WTC11 (cell line): ENCODE measurements around the gene PLIN3. TPM values are rescaled to one million over a fixed set of nuclear protein-coding genes. Genes with fewer than 3 reads are reported as not detected.

Source experiments
- ATAC-seq: fragments of 200-7000 bp; cut with Tn5 transposase; 2 replicates; pipeline ENCODE4 v1.10.0; 2021; ENCODE audit warnings: mild to moderate bottlenecking, moderate library complexity
- CTCF ChIA-PET: fragments of 300-600 bp; sonication (Branson Sonifier 250); formaldehyde crosslinking; loops from one replicate; lab custom pipeline; 2021; ENCODE audit warnings: antibody characterized with exemption; lab: Charles Lee
- POLR2A ChIA-PET: fragments of 350-600 bp; sonication (Branson Sonifier 250); formaldehyde crosslinking; loops from one replicate; lab custom pipeline; 2021; ENCODE audit warnings: antibody characterized with exemption; lab: Charles Lee
- DNase-seq: peaks from one replicate; pipeline ENCODE4 v3.0.0; 2021; ENCODE audit warnings: low spot score
- H3K27ac Mint-ChIP-seq: 2 replicates; pipeline ENCODE4 v1.8.0; 2021; ENCODE audit warnings: mixed read lengths
- H3K27me3 Mint-ChIP-seq: 2 replicates; pipeline ENCODE4 v1.8.0; 2021; ENCODE audit warnings: low read depth, mild to moderate bottlenecking, moderate library complexity, mixed read lengths
- H3K36me3 Mint-ChIP-seq: 2 replicates; pipeline ENCODE4 v1.8.0; 2021; ENCODE audit warnings: mixed read lengths
- H3K4me1 Mint-ChIP-seq: 2 replicates; pipeline ENCODE4 v1.8.0; 2022; ENCODE audit warnings: mixed read lengths
- H3K4me3 Mint-ChIP-seq: 2 replicates; pipeline ENCODE4 v1.8.0; 2021; ENCODE audit warnings: mild to moderate bottlenecking, moderate library complexity, mixed read lengths
- H3K9me3 Mint-ChIP-seq: 2 replicates; pipeline ENCODE4 v1.8.0; 2021; ENCODE audit warnings: mixed read lengths
- ATF3 ChIP-seq: sonication (generic); formaldehyde crosslinking; conservative IDR thresholded peaks from 2 replicates; pipeline ENCODE4 v1.8.1; 2022; ENCODE audit warnings: mild to moderate bottlenecking, missing genetic modification reagents
- CBFB ChIP-seq: sonication (generic); formaldehyde crosslinking; IDR thresholded peaks from 2 replicates; pipeline ENCODE4 v1.8.1; 2022; ENCODE audit warnings: mild to moderate bottlenecking, low read depth, missing genetic modification reagents
- CREB1 ChIP-seq: sonication (generic); formaldehyde crosslinking; IDR thresholded peaks from 2 replicates; pipeline ENCODE4 v1.8.0; 2023; ENCODE audit warnings: mild to moderate bottlenecking, missing genetic modification reagents
- E2F5 ChIP-seq: sonication (generic); formaldehyde crosslinking; IDR thresholded peaks from 2 replicates; pipeline ENCODE4 v1.8.1; 2022; ENCODE audit warnings: mild to moderate bottlenecking, moderate library complexity, missing genetic modification reagents
- ELF4 ChIP-seq: sonication (generic); formaldehyde crosslinking; IDR thresholded peaks from 2 replicates; pipeline ENCODE4 v1.8.1; 2022; ENCODE audit warnings: low read depth, mild to moderate bottlenecking, moderate library complexity, missing genetic modification reagents
- ESRRA ChIP-seq: sonication (generic); formaldehyde crosslinking; IDR thresholded peaks from 2 replicates; pipeline ENCODE4 v1.8.1; 2022; ENCODE audit warnings: mild to moderate bottlenecking, missing genetic modification reagents, borderline replicate concordance
- FOXJ3 ChIP-seq: sonication (generic); formaldehyde crosslinking; IDR thresholded peaks from 2 replicates; pipeline ENCODE4 v1.9.0; 2021; ENCODE audit warnings: missing genetic modification reagents, mild to moderate bottlenecking, borderline replicate concordance
- GRHL2 ChIP-seq: fragments of 250-450 bp; sonication (Bioruptor Pico); IDR thresholded peaks from 2 replicates; pipeline ENCODE4 v1.8.0; 2022; ENCODE audit warnings: mild to moderate bottlenecking, moderate library complexity; ENCODE audit not compliant: insufficient replicate concordance, severe bottlenecking
- MAX ChIP-seq: sonication (generic); formaldehyde crosslinking; IDR thresholded peaks from 2 replicates; pipeline ENCODE4 v1.8.0; 2022; ENCODE audit warnings: mild to moderate bottlenecking, missing genetic modification reagents
- MYBL2 ChIP-seq: sonication (generic); formaldehyde crosslinking; IDR thresholded peaks from 2 replicates; pipeline ENCODE4 v1.8.1; 2023; ENCODE audit warnings: mild to moderate bottlenecking, moderate library complexity, missing genetic modification reagents
- NFYB ChIP-seq: sonication (generic); formaldehyde crosslinking; conservative IDR thresholded peaks from 2 replicates; pipeline ENCODE4 v1.8.0; 2022; ENCODE audit warnings: low read depth, missing genetic modification reagents
- NR1H2 ChIP-seq: sonication (generic); formaldehyde crosslinking; IDR thresholded peaks from 2 replicates; pipeline ENCODE4 v1.9.0; 2021; ENCODE audit warnings: mild to moderate bottlenecking, moderate library complexity, missing genetic modification reagents
- OVOL2 ChIP-seq: fragments of 250-450 bp; sonication (Bioruptor Pico); IDR thresholded peaks from 2 replicates; pipeline ENCODE4 v1.9.0; 2021; ENCODE audit warnings: mild to moderate bottlenecking, borderline replicate concordance
- SMAD3 ChIP-seq: sonication (generic); formaldehyde crosslinking; IDR thresholded peaks from 2 replicates; pipeline ENCODE4 v1.8.0; 2022; ENCODE audit warnings: missing genetic modification reagents, mild to moderate bottlenecking, borderline replicate concordance
- SP1 ChIP-seq: sonication (generic); formaldehyde crosslinking; conservative IDR thresholded peaks from 2 replicates; pipeline ENCODE4 v1.8.1; 2022; ENCODE audit warnings: missing genetic modification reagents
- STAT6 ChIP-seq: sonication (generic); formaldehyde crosslinking; conservative IDR thresholded peaks from 2 replicates; pipeline ENCODE4 v1.8.1; 2023; ENCODE audit warnings: mild to moderate bottlenecking, low read depth, missing genetic modification reagents, moderate library complexity
- TEAD1 ChIP-seq: sonication (generic); formaldehyde crosslinking; IDR thresholded peaks from 2 replicates; pipeline ENCODE4 v1.8.0; 2022; ENCODE audit warnings: mild to moderate bottlenecking, missing genetic modification reagents
- TP53 ChIP-seq: sonication (generic); formaldehyde crosslinking; IDR thresholded peaks from 2 replicates; pipeline ENCODE4 v1.8.1; 2023; ENCODE audit warnings: mild to moderate bottlenecking, missing genetic modification reagents
- ZBTB21 ChIP-seq: sonication (generic); formaldehyde crosslinking; IDR thresholded peaks from 2 replicates; pipeline ENCODE4 v1.8.1; 2023; ENCODE audit warnings: mild to moderate bottlenecking, missing genetic modification reagents, borderline replicate concordance
- ZBTB43 ChIP-seq: sonication (generic); formaldehyde crosslinking; IDR thresholded peaks from 2 replicates; pipeline ENCODE4 v1.8.1; 2023; ENCODE audit warnings: mild to moderate bottlenecking, missing genetic modification reagents
- ZNF121 ChIP-seq: sonication (generic); formaldehyde crosslinking; IDR thresholded peaks from 2 replicates; pipeline ENCODE4 v1.8.0; 2023; ENCODE audit warnings: missing genetic modification reagents
- ZNF423 ChIP-seq: fragments of 250-450 bp; sonication (Bioruptor Pico); IDR thresholded peaks from 2 replicates; pipeline ENCODE4 v2.1.2; 2022; ENCODE audit warnings: mild to moderate bottlenecking, moderate library complexity
- ZNF532 ChIP-seq: fragments of 250-450 bp; sonication (Bioruptor Pico); IDR thresholded peaks from 2 replicates; pipeline ENCODE4 v1.9.0; 2021; ENCODE audit warnings: mild to moderate bottlenecking, borderline replicate concordance
- ZSCAN18 ChIP-seq: fragments of 250-450 bp; sonication (Bioruptor Pico); IDR thresholded peaks from 2 replicates; pipeline ENCODE4 v2.1.2; 2022; ENCODE audit warnings: mild to moderate bottlenecking, moderate library complexity
- total RNA-seq: library from RNA; stranded (reverse); gene quantifications from 3 replicates; pipeline ENCODE4 v1.2.3, GENCODE V29; 2021

Gene PLIN3
- total RNA-seq, 1 experiment from 2014 or later = 61.3 TPM

GRCh38 chr19:4829001-4829712 is 38.3 kb downstream of the PLIN3 start:
- no peak for ATAC-seq
- Mint-ChIP-seq H3K36me3 (no peaks in the 10 kb centered on the region), H3K4me3 (no peak overlapping the region), H3K27ac (no peak overlapping the region), H3K4me1 (no peaks in the 10 kb centered on the region), H3K27me3 (peaks cover 29% of the 10 kb centered on the region), H3K9me3 (no peaks in the 10 kb centered on the region)
- ChIA-PET CTCF (interaction anchor here (1.3 to 4.1 kb wide), 2 partner anchors 20 to 23 kb away, joined by 4 to 24 read pairs; no protein-coding TSS in a partner anchor), POLR2A (interaction anchor here (0.6 to 0.7 kb wide), 2 partner anchors 92 to 170 kb away, joined by 6 to 9 read pairs; no protein-coding TSS in a partner anchor)
- TF ChIP-seq SMAD3 = no peak
- TF ChIP-seq E2F5 (CRISPR knock-in tag) = no peak
- TF ChIP-seq CREB1 (CRISPR knock-in tag) = no peak
- no peak for TF ChIP-seq ZBTB21 (CRISPR knock-in tag)
- no peak for TF ChIP-seq ZBTB43 (CRISPR knock-in tag)
- no peak for TF ChIP-seq STAT6 (CRISPR knock-in tag)
- no peak for TF ChIP-seq ZNF423 (CRISPR knock-in tag)
- no peak for TF ChIP-seq ESRRA (CRISPR knock-in tag)
- no peak for TF ChIP-seq NR1H2
- TF ChIP-seq GRHL2 = no peak
- TF ChIP-seq OVOL2 (CRISPR knock-in tag) = no peak
- TF ChIP-seq NFYB = no peak
- no peak for TF ChIP-seq ELF4 (CRISPR knock-in tag)
- TF ChIP-seq MAX (CRISPR knock-in tag) = no peak
- no peak for TF ChIP-seq FOXJ3 (CRISPR knock-in tag)
- TF ChIP-seq ZNF121 (CRISPR knock-in tag) = no peak
- DNase-seq = no peak

GRCh38 chr19:4823577-4823976 is 43.9 kb downstream of the PLIN3 start:
- Mint-ChIP-seq H3K9me3 (no peaks in the 10 kb centered on the region), H3K36me3 (no peaks in the 10 kb centered on the region), H3K4me1 (no peaks in the 10 kb centered on the region), H3K27me3 (peaks cover under 1% of the 10 kb centered on the region; the same call in 1 of the 2 replicates), H3K4me3 (no peak overlapping the region), H3K27ac (no peak overlapping the region)
- POLR2A ChIA-PET = no interaction called here
- ATAC-seq (no peak), DNase-seq (no peak)
- TF ChIP-seq ZNF532 (CRISPR knock-in tag) (no peak), FOXJ3 (CRISPR knock-in tag) (no peak), CBFB (CRISPR knock-in tag) (no peak), MYBL2 (CRISPR knock-in tag) (no peak), ZSCAN18 (CRISPR knock-in tag) (no peak), ATF3 (CRISPR knock-in tag) (no peak), TEAD1 (CRISPR knock-in tag) (no peak), SP1 (CRISPR knock-in tag) (no peak), TP53 (CRISPR knock-in tag) (no peak)
- CTCF ChIA-PET = interaction anchor here (0.7 to 2.6 kb wide), 7 partner anchors 14 to 315 kb away, joined by 3 to 26 read pairs (median 3); no protein-coding TSS in a partner anchor
